Stimulated activated CD4-positive, alpha-beta T cell treated with anti-CD3 and anti-CD28 coated beads, Interleukin-2, amount 100 ng/mL, for 48 hours (primary cell): ENCODE data around the gene ARRDC3.
"Not testable (repeated sequence)": the region's sequence is repeated elsewhere in the genome, so short reads cannot be mapped to it uniquely, and the experiment has no call there.

ENCODE experiments used
- DNase-seq, 2 donors: peaks; one replicate each; pipeline ENCODE4 v3.0.0-alpha.2; 2020

ARRDC3 gene

GRCh38 chr5:91359962-91360609, 23.0 kb downstream of the ARRDC3 start:
- DNase-seq: no peak

GRCh38 chr5:91357806-91358205, 25.3 kb downstream of the ARRDC3 start:
- no peak for DNase-seq

- DNase-seq: no peak
These were observed 26.0 kb downstream of the ARRDC3 start for GRCh38 chr5:91357012-91357634.

GRCh38 chr5:91354867-91355266, 28.2 kb downstream of the ARRDC3 start:
- DNase-seq: not testable (repeated sequence)

GRCh38 chr5:91352831-91353695, 30.1 kb downstream of the ARRDC3 start:
- no peak for DNase-seq

GRCh38 chr5:91345461-91345860, 37.7 kb downstream of the ARRDC3 start:
- no peak for DNase-seq

- DNase-seq: not testable (repeated sequence)
These were observed 38.4 kb downstream of the ARRDC3 start for GRCh38 chr5:91344661-91345200.

GRCh38 chr5:91343916-91344315, 39.2 kb downstream of the ARRDC3 start:
- DNase-seq: no peak

GRCh38 chr5:91342931-91343330, 40.2 kb downstream of the ARRDC3 start:
- not testable (repeated sequence) for DNase-seq

- DNase-seq: no peak
These were observed 42.0 kb downstream of the ARRDC3 start for GRCh38 chr5:91341154-91341553.

GRCh38 chr5:91340532-91340931, 42.6 kb downstream of the ARRDC3 start:
- DNase-seq: no peak

- DNase-seq: no peak
These were observed 43.9 kb downstream of the ARRDC3 start for GRCh38 chr5:91339063-91339705.

- no peak for DNase-seq
These were observed 50.7 kb downstream of the ARRDC3 start for GRCh38 chr5:91332267-91333045.

GRCh38 chr5:91331705-91332104, 51.4 kb downstream of the ARRDC3 start:
- DNase-seq: no peak

GRCh38 chr5:91329283-91329682, 53.8 kb downstream of the ARRDC3 start:
- DNase-seq: no peak

- no peak for DNase-seq
These were observed 54.4 kb downstream of the ARRDC3 start for GRCh38 chr5:91328743-91329142.

- DNase-seq: not testable (repeated sequence)
These were observed 60.1 kb downstream of the ARRDC3 start for GRCh38 chr5:91322981-91323380.

- no peak for DNase-seq
These were observed 63.5 kb downstream of the ARRDC3 start for GRCh38 chr5:91319667-91320066.

- no peak for DNase-seq
These were observed 64.4 kb downstream of the ARRDC3 start for GRCh38 chr5:91318724-91319123.
